HG02852 (cell line): ENCODE measurements around the gene FKBP11.
A peak's percentile ranks its signal among the peaks of the same experiment; 100 is the strongest.
"Not testable (repeated sequence)": the region's sequence is repeated elsewhere in the genome, so short reads cannot be mapped to it uniquely, and the experiment has no call there.

Experiments
- ATAC-seq: cut with Tn5 transposase; IDR thresholded peaks from one replicate; pipeline ENCODE4 v1.9.1; 2021; ENCODE audit warnings: mild to moderate bottlenecking, moderate library complexity; ENCODE audit not compliant: unreplicated experiment

FKBP11 gene

DNA sequence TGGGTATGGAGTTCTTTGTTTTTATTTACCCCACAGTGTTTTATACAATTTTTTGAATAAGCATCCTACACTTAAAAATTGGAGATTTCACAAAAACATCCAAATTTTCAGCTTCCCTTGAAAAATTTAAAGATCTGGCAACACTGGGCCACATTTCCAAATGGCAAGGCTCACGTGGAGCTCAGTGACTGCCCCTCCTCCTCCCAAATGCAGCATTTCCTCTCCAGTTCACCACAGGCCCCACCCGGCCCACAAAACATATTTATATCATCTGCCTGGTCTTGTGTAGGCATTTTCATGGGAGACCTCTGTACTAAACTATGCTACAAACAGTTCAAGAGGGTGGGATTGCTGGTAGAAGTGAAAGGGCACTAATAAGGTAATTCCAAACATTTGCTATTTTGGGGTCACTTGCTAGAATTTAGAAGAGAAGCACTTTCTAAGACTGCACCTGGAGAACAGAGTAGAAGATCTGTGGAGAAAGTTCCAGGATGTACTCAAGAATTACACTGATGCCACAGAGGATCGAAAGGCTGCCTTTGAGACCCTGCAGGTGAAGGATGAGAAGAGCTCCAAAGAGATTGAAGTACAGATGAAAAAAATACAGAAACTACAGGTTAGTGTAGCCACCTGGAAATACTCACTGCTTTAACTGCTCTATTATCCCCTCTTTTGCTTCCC lies 7.3 kb downstream of the FKBP11 start:
- ATAC-seq = no peak

- no peak for ATAC-seq
Observed at GRCh38 chr12:48910196-48910595, 15.1 kb downstream of the FKBP11 start.

DNA sequence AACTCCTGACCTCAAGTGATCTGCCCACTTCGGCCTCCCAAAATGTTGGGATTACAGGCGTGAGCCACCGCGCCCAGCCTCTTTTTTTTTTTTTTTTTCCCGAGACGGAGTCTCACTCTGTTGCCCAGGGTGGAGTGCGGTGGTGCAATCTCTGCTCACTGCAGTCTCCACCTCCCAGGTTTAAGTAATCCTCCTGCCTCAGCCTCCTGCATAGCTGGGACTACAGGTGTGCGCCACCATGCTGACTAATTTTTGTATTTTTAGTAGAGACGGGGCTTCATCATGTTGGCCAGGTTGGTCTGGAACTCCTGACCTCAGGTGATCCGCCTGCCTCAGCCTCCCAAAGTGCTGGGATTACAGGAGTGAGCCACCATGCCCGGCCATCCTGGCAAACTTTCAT lies 15.6 kb downstream of the FKBP11 start:
- ATAC-seq = not testable (repeated sequence)

GRCh38 chr12:48907245-48907644 lies 18.0 kb downstream of the FKBP11 start:
- no peak for ATAC-seq

- ATAC-seq = no peak
Observed at GRCh38 chr12:48903982-48904411, 21.3 kb downstream of the FKBP11 start.

GRCh38 chr12:48903363-48903981 lies 21.8 kb downstream of the FKBP11 start:
- no peak for ATAC-seq

DNA sequence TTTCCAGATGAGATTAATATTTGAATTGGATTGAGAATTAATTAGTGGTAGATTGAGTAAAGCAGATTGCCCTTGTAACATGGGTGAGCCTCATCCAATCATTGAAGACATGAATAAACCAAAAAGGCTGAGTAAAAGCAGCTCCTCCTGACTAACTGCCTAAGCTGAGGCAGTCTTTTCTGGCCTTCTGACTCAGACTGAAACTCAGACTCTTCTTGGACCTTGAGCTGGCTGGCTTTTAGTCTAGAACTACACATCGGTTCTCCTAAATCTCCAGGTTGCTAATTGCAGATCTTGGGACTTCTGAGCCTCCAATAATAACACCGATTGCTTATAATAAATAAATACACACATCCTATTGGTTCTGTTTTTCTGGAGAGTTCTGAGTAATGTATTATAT lies 24.0 kb downstream of the FKBP11 start:
- peak; percentile 52 for ATAC-seq

DNA sequence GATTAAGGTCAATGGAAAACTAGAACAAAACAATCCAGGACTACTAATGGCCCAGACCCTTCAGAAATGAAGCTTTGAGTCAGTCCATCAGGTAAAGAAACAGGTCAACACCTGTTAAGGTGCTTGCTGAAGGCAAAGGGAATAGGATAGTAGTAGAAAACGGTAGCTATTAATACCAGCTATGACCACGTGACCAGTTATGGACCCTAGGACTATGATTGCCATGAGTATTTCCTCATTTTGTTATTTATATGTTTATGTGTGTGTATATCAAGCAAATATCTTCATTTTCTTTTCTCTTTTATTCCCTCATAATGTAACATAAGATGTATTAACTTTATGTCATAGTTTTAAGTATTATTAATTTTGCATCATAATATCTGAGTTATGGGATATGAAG lies 25.6 kb downstream of the FKBP11 start:
- ATAC-seq = no peak

GRCh38 chr12:48894271-48894670 lies 31.0 kb downstream of the FKBP11 start:
- ATAC-seq = no peak

- peak; percentile 60 for ATAC-seq
Observed at GRCh38 chr12:48890657-48891418, 34.5 kb downstream of the FKBP11 start.

DNA sequence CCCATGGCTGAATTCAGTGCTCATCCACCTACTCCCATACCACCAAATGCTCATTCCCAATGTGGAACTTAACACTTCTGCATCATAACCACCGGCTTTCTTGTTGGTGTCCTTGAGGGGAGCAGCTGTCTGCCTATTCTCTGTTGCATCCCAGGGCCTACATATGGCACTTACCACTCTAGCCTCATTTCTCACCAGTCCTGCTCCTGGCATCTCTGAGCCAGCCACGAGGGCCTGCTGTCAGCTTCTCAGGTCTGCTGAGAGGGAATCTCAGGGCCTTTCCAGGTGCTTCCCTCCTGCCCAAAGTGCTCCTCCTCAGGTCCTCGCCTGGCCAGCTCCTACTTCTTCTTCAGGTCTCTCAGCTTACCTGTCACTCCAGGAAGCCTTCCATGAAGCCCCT lies 35.6 kb downstream of the FKBP11 start:
- ATAC-seq = no peak

DNA sequence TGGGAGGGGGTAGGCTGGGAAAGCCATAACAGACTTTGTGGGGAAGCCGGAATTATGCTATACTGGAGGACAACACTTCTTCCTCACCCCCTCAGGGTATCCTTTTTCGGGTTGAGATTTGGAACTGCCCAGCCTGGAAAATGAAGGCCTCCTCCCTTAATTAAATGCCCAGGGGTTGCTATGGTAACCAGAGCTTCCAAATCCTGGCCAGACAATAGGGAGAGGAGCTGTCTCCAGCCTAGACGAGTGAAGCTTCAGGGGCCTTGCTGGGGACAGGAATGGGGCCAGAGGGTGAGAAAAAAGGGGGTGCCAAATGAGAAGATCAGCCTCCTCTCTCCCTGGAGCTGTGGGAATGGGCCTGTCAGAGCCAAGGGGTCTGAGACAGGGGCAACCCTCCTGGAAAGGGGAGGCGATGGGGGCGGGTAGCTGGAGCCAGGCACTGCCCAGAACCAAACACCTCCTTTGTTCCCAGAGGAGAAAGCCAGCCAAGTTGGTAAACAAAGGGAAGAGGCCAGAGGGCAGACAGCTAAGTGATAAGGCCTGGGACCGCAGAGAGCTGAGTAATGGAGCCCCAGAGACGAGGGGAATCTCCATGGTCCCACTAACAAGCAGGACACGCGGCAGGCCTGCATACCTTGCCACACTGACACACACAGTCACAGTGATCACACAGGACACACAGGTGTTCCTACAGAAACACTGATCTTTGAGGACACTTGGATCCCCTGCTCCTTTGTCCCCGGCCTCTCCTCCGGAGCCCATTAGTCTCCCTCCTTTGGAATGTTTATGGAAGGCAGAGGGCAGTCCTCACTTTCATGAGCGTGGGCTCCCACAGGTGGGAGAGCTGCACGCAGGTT lies 41.8 kb downstream of the FKBP11 start:
- ATAC-seq = no peak

- no peak for ATAC-seq
Observed at GRCh38 chr12:48882972-48883304, 42.4 kb downstream of the FKBP11 start.

- no peak for ATAC-seq
Observed at GRCh38 chr12:48882315-48882687, 43.0 kb downstream of the FKBP11 start.

DNA sequence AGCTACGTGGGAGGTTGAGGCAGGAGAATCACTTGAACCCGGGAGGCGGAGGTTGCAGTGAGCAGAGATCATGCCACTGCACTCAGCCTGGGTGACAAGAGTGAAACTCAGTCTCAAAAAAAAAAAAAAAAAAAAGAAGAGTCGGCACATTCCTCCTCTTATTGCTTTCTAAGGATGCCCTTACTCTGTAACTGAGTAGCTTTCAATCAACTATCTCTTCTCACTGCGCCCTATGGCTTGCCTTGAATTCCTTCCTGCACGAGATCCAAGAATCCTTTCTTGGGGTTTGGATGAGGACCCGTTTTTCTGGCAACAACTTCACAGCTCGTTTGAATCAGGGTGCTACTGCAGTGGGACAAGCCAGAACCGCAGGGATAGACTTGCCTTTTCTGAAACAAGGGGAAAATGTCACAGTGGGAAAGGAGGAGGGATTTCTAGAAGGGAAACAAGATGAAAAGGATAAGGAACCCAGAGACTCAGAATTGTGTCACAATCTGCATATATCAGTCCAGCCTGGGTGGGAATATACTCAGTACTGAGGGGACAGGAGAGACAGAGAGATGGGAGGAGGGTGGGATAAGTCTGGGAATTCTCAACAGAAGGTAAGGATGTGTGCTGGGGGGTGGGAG lies 43.5 kb downstream of the FKBP11 start:
- ATAC-seq = no peak

DNA sequence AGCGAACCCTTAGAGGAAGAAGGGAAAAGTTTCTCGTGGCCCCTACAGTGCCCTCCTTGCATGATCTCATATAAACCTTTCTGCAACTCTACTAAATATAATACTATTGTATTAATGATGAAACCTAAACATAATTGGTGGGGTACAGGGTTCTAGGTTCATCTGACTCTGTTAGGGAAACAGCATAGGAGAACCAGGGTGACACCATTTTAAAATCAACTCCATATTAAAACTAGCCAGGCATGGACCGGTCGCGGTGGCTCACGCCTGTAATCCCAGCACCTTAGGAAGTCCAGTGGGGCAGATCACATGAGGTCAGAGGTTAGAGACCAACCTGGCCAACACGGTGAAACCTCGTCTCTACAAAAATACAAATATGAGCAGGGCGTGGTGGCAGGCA lies 44.6 kb downstream of the FKBP11 start:
- no peak for ATAC-seq

GRCh38 chr12:48878548-48878947 lies 46.7 kb downstream of the FKBP11 start:
- ATAC-seq = no peak

DNA sequence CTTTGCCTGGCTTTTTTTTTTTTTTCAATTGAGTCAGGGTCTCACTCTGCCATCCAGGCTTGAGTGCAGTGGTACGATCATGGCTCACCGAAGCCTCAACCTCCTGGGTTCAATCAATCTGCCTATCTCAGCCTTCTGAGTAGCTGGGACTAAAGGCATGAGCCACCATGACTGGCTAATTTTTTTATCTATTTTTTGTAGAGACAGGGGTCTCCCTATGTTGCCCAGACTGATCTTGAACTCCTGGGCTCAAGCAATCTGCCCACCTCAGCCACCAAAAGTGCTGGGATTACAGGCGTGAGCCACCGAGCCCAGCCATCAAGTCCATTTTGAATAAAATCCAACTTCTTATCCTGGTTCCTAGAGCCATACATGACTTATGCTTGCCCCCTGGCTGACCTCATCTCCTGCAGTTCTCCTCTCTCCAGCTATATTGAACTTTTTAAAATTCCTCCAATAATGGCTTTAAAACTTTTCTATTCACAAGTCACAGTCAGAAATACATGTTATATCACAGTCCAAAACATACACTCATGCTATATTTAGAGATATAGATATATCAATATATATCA lies 49.3 kb downstream of the FKBP11 start:
- no peak for ATAC-seq

GRCh38 chr12:48873534-48873933 lies 51.8 kb downstream of the FKBP11 start:
- not testable (repeated sequence) for ATAC-seq

DNA sequence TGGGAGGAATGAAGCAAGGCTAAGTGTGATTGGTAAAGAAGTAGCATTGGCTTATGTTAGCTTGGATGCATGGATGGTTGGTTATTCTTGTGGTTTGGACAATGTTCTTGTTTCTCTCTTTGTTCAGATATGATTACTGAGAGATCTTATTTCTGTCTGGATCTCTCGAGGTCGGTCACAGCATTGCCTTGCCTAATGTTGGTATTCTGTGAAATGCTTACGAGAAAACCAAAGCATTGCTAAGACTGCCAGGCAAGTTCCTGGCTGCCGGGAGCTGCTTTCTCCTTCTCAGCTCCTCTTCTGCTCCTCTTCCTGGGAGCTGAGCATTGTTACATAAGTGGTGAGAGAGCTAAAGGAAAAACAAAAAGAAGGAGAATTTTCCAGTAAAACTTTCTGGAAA lies 52.2 kb downstream of the FKBP11 start:
- no peak for ATAC-seq
